Activated T-helper 17 cell treated with anti-CD3 and anti-CD28 coated beads, Interleukin-2, amount 50 U/mL, for 72 hours (primary cell): ENCODE results near the gene COPB1. TPM values are rescaled to one million over a fixed set of nuclear protein-coding genes. Genes with fewer than 3 reads are reported as not detected.

ENCODE experiments used
- ATAC-seq: fragments of 150-1000 bp; cut with Tn5 transposase; replicated peaks from 2 replicates; pipeline ENCODE4 v1.10.0; 2021; ENCODE audit warnings: mild to moderate bottlenecking, moderate library complexity
- H3K27ac Mint-ChIP-seq: one replicate; pipeline ENCODE4 v1.8.0; 2022; ENCODE audit warnings: mixed read lengths
- H3K27me3 Mint-ChIP-seq: one replicate; pipeline ENCODE4 v1.8.0; 2022; ENCODE audit warnings: mixed read lengths
- H3K36me3 Mint-ChIP-seq: one replicate; pipeline ENCODE4 v1.8.0; 2022; ENCODE audit warnings: low read depth, mild to moderate bottlenecking, mixed read lengths
- H3K4me1 Mint-ChIP-seq: one replicate; pipeline ENCODE4 v1.8.0; 2022; ENCODE audit warnings: mixed read lengths
- H3K4me3 Mint-ChIP-seq: one replicate; pipeline ENCODE4 v1.8.0; 2022; ENCODE audit warnings: mild to moderate bottlenecking, mixed read lengths
- H3K9me3 Mint-ChIP-seq: one replicate; pipeline ENCODE4 v1.8.0; 2022; ENCODE audit warnings: mixed read lengths
- total RNA-seq, 2 donors: library from RNA; stranded (reverse); gene quantifications; one replicate each; pipeline ENCODE4 v1.2.3, GENCODE V29; 2022

Gene COPB1
- total RNA-seq, 2 donors from 2014 or later = 93.4 to 103 TPM

DNA sequence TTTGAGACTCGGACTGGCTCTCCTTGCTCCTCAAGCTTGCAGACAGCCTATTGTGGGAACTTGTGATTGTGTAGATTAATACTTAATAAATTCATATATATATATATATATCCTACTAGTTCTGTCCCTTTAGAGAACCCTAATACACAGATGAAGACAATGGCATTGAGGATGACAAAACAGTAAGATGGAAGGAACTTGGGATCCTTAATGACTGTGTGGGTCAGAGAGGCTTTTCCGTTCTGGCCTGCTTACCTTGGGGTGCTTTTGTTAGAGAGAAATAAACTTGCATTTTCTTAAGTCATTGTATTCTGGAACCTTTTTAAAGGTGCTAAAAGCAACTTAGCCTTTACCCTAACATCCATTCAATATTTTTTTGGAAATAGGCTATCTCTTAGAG, 91.0 kb downstream of the COPB1 start:
- H3K4me1 Mint-ChIP-seq = peaks cover 14% of the 10 kb centered on the region
- no peaks in the 10 kb centered on the region for H3K27me3 Mint-ChIP-seq
- H3K36me3 Mint-ChIP-seq = no peaks in the 10 kb centered on the region
- no peak overlapping the region for H3K4me3 Mint-ChIP-seq
- no peak overlapping the region for H3K27ac Mint-ChIP-seq
- H3K9me3 Mint-ChIP-seq = no peaks in the 10 kb centered on the region
- ATAC-seq = no peak

Other genes with a start within 250 kb of the COPB1 start
- gene RRAS2, start 140.6 kb downstream of the COPB1 start, total RNA-seq = 10 to 100 TPM; 35.4 to 41.0 TPM
- 100 to 1,000 TPM; 239 to 246 TPM for gene PSMA1, start 20.6 kb upstream of the COPB1 start, total RNA-seq
- gene PDE3B, start 144.0 kb upstream of the COPB1 start, total RNA-seq = 10 to 100 TPM; 23.0 to 25.5 TPM